ENCODE data around the gene EPHA6. TPM values are rescaled to one million over a fixed set of nuclear protein-coding genes. Genes with fewer than 3 reads are reported as not detected.

EPHA6 gene
- total RNA-seq, 1 experiment from 2014 or later = 1.2 TPM

DNA sequence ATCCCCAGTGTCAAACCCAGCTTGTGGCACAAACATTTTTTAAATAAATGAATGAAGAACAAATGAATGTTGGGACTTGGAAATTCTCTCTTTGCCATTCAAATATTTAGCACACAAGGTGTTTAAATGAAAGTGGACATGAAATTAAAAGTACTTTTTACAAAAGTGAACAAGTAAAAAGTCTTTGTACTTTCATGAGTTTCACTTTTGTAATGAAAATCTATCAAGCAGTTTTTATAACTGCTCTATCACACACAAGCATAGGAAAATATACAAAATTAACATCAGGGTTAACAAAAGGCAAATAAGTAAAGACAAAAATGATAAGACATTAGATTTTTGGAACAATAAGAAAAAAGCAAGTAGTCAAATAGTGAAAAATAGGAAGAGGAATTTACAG lies 866.3 kb downstream of the EPHA6 start:
- no peak overlapping the region for H3K4me3 ChIP-seq
- TF ChIP-seq, protein P1, sequence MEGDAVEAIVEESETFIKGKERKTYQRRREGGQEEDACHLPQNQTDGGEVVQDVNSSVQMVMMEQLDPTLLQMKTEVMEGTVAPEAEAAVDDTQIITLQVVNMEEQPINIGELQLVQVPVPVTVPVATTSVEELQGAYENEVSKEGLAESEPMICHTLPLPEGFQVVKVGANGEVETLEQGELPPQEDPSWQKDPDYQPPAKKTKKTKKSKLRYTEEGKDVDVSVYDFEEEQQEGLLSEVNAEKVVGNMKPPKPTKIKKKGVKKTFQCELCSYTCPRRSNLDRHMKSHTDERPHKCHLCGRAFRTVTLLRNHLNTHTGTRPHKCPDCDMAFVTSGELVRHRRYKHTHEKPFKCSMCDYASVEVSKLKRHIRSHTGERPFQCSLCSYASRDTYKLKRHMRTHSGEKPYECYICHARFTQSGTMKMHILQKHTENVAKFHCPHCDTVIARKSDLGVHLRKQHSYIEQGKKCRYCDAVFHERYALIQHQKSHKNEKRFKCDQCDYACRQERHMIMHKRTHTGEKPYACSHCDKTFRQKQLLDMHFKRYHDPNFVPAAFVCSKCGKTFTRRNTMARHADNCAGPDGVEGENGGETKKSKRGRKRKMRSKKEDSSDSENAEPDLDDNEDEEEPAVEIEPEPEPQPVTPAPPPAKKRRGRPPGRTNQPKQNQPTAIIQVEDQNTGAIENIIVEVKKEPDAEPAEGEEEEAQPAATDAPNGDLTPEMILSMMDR (conservative IDR thresholded peaks at IDR 0.05) = no peak
- TF ChIP-seq EZH2 (IDR thresholded peaks at IDR 0.05; ENCODE audit: low read depth) = no peak
- no peaks in the 10 kb centered on the region for H3K9me2 ChIP-seq (ENCODE audit: insufficient read depth)
- DNase-seq = no peak
- H3K36me3 ChIP-seq (ENCODE audit: low read depth) = no peaks in the 10 kb centered on the region
- H3K4me1 ChIP-seq (replicated peaks; ENCODE audit: insufficient read depth) = no peaks in the 10 kb centered on the region
- no peak overlapping the region for H3K4me2 ChIP-seq
- ChIA-PET POLR2A (ENCODE audit: unreplicated experiment) (no interaction called here), CTCF (no interaction called here)
- no peaks in the 10 kb centered on the region for H4K20me1 ChIP-seq (ENCODE audit: insufficient read depth)
- intact Hi-C loops (cut with micrococcal nuclease; ENCODE audit: unreplicated experiment) = no loop called here
- H3K79me2 ChIP-seq (ENCODE audit: low read depth) = no peaks in the 10 kb centered on the region
- H3F3A ChIP-seq (ENCODE audit: insufficient read depth, low read depth) = no peaks in the 10 kb centered on the region
- no peak overlapping the region for H2AFZ ChIP-seq
- H3K27ac ChIP-seq = no peak overlapping the region
- no peaks in the 10 kb centered on the region for H3K9me3 ChIP-seq (ENCODE audit: insufficient read depth, low read depth)
- no TSS peak for BruUV-seq (replicated peaks)
- no peaks in the 10 kb centered on the region for H3K27me3 ChIP-seq (ENCODE audit: insufficient read depth, low read depth)

DNA sequence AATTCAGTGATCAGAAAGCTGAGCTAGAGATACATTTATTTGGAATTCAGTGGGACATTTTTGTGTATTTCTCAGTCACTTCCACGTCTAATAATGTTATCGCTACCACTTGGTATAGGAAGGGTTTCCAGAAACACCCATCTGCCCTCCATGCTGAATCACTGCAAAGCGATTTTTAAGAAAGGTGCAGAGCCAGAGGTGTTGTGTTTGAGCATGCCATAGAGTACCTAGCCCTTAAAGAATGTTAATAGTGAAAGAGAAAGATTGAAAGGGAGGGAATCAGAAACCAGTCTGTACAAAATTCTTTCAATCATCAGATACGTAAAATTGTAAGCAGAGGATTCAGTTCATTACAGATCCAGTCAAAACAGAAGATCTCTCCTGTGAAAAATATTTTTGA lies 870.1 kb downstream of the EPHA6 start:
- Histone ChIP-seq H3K9me3 (ENCODE audit: insufficient read depth, low read depth) (no peaks in the 10 kb centered on the region), H2AFZ (no peak overlapping the region), H3K4me2 (no peak overlapping the region), H3K36me3 (ENCODE audit: low read depth) (no peaks in the 10 kb centered on the region), H3K27me3 (ENCODE audit: insufficient read depth, low read depth) (no peaks in the 10 kb centered on the region), H3K4me1 (replicated peaks; ENCODE audit: insufficient read depth) (no peaks in the 10 kb centered on the region), H3F3A (ENCODE audit: insufficient read depth, low read depth) (no peaks in the 10 kb centered on the region), H4K20me1 (ENCODE audit: insufficient read depth) (no peaks in the 10 kb centered on the region), H3K79me2 (ENCODE audit: low read depth) (no peaks in the 10 kb centered on the region), H3K9me2 (ENCODE audit: insufficient read depth) (no peaks in the 10 kb centered on the region), H3K4me3 (no peak overlapping the region), H3K27ac (no peak overlapping the region)
- ChIA-PET POLR2A (ENCODE audit: unreplicated experiment) (no interaction called here), CTCF (no interaction called here)
- intact Hi-C loops (cut with micrococcal nuclease; ENCODE audit: unreplicated experiment) = no loop called here
- no TSS peak for BruUV-seq (replicated peaks)
- TF ChIP-seq, protein P1 (conservative IDR thresholded peaks at IDR 0.05) = no peak
- TF ChIP-seq EZH2 (IDR thresholded peaks at IDR 0.05; ENCODE audit: low read depth) = no peak
- DNase-seq = no peak

DNA sequence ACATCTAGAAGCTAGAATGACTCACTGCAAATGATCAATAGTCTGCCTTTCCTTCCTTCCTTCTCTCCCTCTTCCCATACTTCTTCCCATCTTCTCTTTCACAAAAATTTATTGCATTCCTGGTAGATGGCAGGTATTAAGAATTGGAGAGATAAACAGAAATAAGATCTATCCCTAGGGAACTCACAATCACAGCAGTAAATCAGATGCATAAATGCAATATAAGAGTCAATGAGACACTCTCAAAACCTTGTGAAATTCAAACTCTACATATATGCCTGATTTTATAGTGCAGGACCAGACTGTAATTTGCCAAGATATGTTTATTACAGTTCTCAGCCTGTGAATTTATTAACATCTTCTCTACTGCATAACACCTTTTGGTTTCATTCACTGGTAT lies 871.9 kb downstream of the EPHA6 start:
- Histone ChIP-seq H3K4me2 (no peak overlapping the region), H3K27ac (no peak overlapping the region), H3K79me2 (ENCODE audit: low read depth) (no peaks in the 10 kb centered on the region), H3K27me3 (ENCODE audit: insufficient read depth, low read depth) (no peaks in the 10 kb centered on the region), H3K4me3 (no peak overlapping the region), H3K4me1 (replicated peaks; ENCODE audit: insufficient read depth) (no peaks in the 10 kb centered on the region), H3F3A (ENCODE audit: insufficient read depth, low read depth) (no peaks in the 10 kb centered on the region), H3K9me2 (ENCODE audit: insufficient read depth) (peaks cover 7% of the 10 kb centered on the region; the same call in 1 of the 2 replicates), H4K20me1 (ENCODE audit: insufficient read depth) (no peaks in the 10 kb centered on the region), H2AFZ (no peak overlapping the region), H3K36me3 (ENCODE audit: low read depth) (no peaks in the 10 kb centered on the region), H3K9me3 (ENCODE audit: insufficient read depth, low read depth) (0 out of 2 replicates have a peak, but pooled peaks cover 4% of the 10 kb centered on the region)
- POLR2A ChIA-PET (ENCODE audit: unreplicated experiment) = no interaction called here
- BruUV-seq (replicated peaks) = no TSS peak
- TF ChIP-seq EZH2 (IDR thresholded peaks at IDR 0.05; ENCODE audit: low read depth) = no peak
- TF ChIP-seq, protein P1 (conservative IDR thresholded peaks at IDR 0.05) = no peak
- CTCF ChIA-PET = no interaction called here
- intact Hi-C loops (cut with micrococcal nuclease; ENCODE audit: unreplicated experiment) = no loop called here
- no peak for DNase-seq
